Body of pancreas (tissue), 4 donors: Measurements from ENCODE around the gene HOXD3. TPM values are rescaled to one million over a fixed set of nuclear protein-coding genes. Genes with fewer than 3 reads are reported as not detected.

Experiments
- ATAC-seq: fragments of 150-250 bp; one replicate; pipeline ENCODE4 v1.9.1; 2016
- DNase-seq, 4 donors: peaks; one replicate each; pipeline ENCODE4 v3.0.0-alpha.2; 2019
- H3K27ac ChIP-seq, 4 donors: fragments of 200-600 bp; sonication (generic); 1 replicate in 3 of 4; 2 replicates in 1 of 4; pipeline versions ENCODE4 v1.5.1 to v1.6.1; 2016 to 2019; ENCODE audit warnings: mild to moderate bottlenecking in 1 of 4, mixed read lengths in 1 of 4, moderate library complexity in 1 of 4
- H3K27me3 ChIP-seq, 2 donors: fragments of 200-600 bp; sonication (generic); one replicate each; pipeline ENCODE4 v1.6.0; 2016; ENCODE audit warnings: mild to moderate bottlenecking in 1 of 2
- H3K36me3 ChIP-seq, 2 donors: fragments of 200-600 bp; sonication (generic); replicated peaks in 1 of 2; 2 replicates each; pipeline ENCODE4 v1.5.1; 2016; ENCODE audit warnings: low read depth in 2 of 2; ENCODE audit not compliant: insufficient read depth in 1 of 2
- H3K4me1 ChIP-seq: fragments of 200-600 bp; sonication (generic); one replicate; pipeline ENCODE4 v1.6.0; 2016
- H3K4me3 ChIP-seq, 2 donors: fragments of 200-600 bp; sonication (generic); 1 replicate in 1 of 2; 2 replicates in 1 of 2; pipeline ENCODE4 v1.5.1; 2016 to 2019
- H3K9me3 ChIP-seq, 3 donors: fragments of 200-600 bp; sonication (generic); 1 replicate in 2 of 3; 2 replicates in 1 of 3; pipeline ENCODE4 v1.5.1; 2016
- CTCF ChIP-seq, 7 experiments: fragments of 450-650 bp in 4 of 7; fragments of 200-600 bp in 3 of 7; sonication (generic) in 3 of 7; IDR thresholded peaks; one replicate each; pipeline ENCODE4 v1.5.1; 2016 to 2019; ENCODE audit warnings: antibody characterized with exemption in 7 of 7
- POLR2A ChIP-seq, 3 donors: fragments of 450-650 bp; IDR thresholded peaks; one replicate each; pipeline ENCODE4 v1.6.1; 2016; ENCODE audit warnings: antibody characterized with exemption in 3 of 3, mild to moderate bottlenecking in 2 of 3
- WGBS, 2 donors: methylation state at CpG; one replicate each; pipeline ENCODE4 v1.1.5; 2017; 5-methylcytosine and 5-hydroxymethylcytosine counted together
- intact Hi-C: fragments of 100-400 bp; cut with DNase I; formaldehyde crosslinking; loops from one replicate; pipeline ENCODE4 v1.15.1; 2023
- total RNA-seq, 2 donors: library from RNA; depleted of rRNA; stranded (reverse); fragments of >200 nt; gene quantifications; one replicate each; pipeline ENCODE4 v1.1.0, GENCODE V29; 2016

The HOXD3 gene
- total RNA-seq, 2 donors from 2014 or later: 0.26 TPM; not detected in 1

- no peak overlapping the region for H3K4me3 ChIP-seq
- DNase-seq: no peak
- H3K27me3 ChIP-seq: peaks cover 4 to 27% of the 10 kb centered on the region in 2 donors
- intact Hi-C loops: no loop called here
- H3K27ac ChIP-seq: no peak overlapping the region
- TF ChIP-seq POLR2A (IDR thresholded peaks at IDR 0.05): no peak
- TF ChIP-seq CTCF (IDR thresholded peaks at IDR 0.05): no peak
- ATAC-seq: no peak
- no peaks in the 10 kb centered on the region for H3K36me3 ChIP-seq
- peaks cover 34% of the 10 kb centered on the region for H3K4me1 ChIP-seq
- WGBS, 2 donors: 6 to 10% methylated on average over 28 of the region's 28 CpGs
- H3K9me3 ChIP-seq: no peaks in the 10 kb centered on the region
Measured at GRCh38 chr2:176189681-176190641, 32.9 kb downstream of the HOXD3 start.

- no peaks in the 10 kb centered on the region for H3K36me3 ChIP-seq
- peaks cover 4 to 27% of the 10 kb centered on the region in 2 donors for H3K27me3 ChIP-seq
- H3K4me3 ChIP-seq: no peak overlapping the region
- no peaks in the 10 kb centered on the region for H3K9me3 ChIP-seq
- intact Hi-C loops: no loop called here
- no peak for DNase-seq
- no peak for ATAC-seq
- no peak overlapping the region for H3K27ac ChIP-seq
- WGBS, 2 donors: 5 to 7% methylated on average over 1 of the region's 1 CpG
- no peak for TF ChIP-seq POLR2A (IDR thresholded peaks at IDR 0.05)
- no peak for TF ChIP-seq CTCF (IDR thresholded peaks at IDR 0.05)
- peaks cover 28% of the 10 kb centered on the region for H3K4me1 ChIP-seq
Measured at GRCh38 chr2:176192351-176192750, 35.2 kb downstream of the HOXD3 start.

- TF ChIP-seq CTCF (IDR thresholded peaks at IDR 0.05): no peak
- DNase-seq (no peak), ATAC-seq (no peak)
- intact Hi-C loops: no loop called here
- Histone ChIP-seq H3K9me3 (no peaks in the 10 kb centered on the region), H3K27ac (no peak overlapping the region), H3K4me1 (peaks cover 21% of the 10 kb centered on the region), H3K4me3 (no peak overlapping the region), H3K36me3 (no peaks in the 10 kb centered on the region), H3K27me3 (peaks cover 4 to 27% of the 10 kb centered on the region in 2 donors)
- 0 to 3% methylated on average over 1 of the region's 1 CpG for WGBS, 2 donors
Measured at GRCh38 chr2:176193048-176193447, 35.9 kb downstream of the HOXD3 start.

DNA sequence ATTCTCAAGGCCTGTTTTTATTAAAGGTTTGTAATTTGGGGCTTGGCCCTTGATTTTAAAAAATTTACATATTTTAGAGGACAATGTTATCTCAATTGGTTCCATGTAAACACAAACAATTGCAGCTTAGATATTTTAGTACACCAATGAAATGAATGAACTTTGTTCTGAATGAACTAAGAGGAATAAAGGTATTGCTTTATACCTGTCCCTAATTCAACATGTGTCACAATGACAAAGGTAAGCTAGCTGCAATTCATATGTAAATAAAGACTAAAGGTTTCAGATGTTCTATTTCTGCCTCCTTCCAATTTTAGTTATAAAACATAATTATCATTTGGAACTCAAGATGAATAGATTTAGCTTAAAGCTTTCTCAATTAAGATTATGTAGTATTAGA is 42.8 kb downstream of the HOXD3 start:
- TF ChIP-seq CTCF (IDR thresholded peaks at IDR 0.05): no peak
- TF ChIP-seq POLR2A (IDR thresholded peaks at IDR 0.05): no peak
- peaks cover 4% of the 10 kb centered on the region for H3K4me1 ChIP-seq
- no peak overlapping the region for H3K4me3 ChIP-seq
- no peaks in the 10 kb centered on the region for H3K9me3 ChIP-seq
- no peak overlapping the region for H3K27ac ChIP-seq
- no peak for ATAC-seq
- no peak for DNase-seq
- H3K36me3 ChIP-seq: no peaks in the 10 kb centered on the region
- intact Hi-C loops: no loop called here
- H3K27me3 ChIP-seq: no peaks in the 10 kb centered on the region

DNA sequence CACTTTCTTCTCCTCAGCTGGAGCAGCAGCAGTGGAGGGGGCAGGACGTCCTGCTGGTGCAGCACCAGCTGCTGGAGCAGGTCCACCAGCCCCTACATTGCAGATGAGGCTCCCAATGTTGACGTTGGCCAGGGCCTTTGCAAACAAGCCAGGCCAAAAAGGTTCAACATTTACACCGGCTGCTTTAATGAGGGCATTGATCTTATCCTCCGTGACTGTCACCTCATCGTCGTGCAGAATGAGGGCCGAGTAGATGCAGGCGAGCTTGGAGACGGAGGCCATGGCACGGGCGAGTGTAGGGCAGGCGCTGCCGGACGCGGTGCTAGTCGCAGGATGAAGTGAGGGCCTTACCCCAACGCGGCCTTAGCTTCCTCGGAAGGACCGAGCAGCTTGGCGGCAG is 43.9 kb downstream of the HOXD3 start:
- H3K27ac ChIP-seq: no peak overlapping the region
- 56 to 67% methylated on average over 19 to 21 of the region's 21 CpGs for WGBS, 2 donors
- no peaks in the 10 kb centered on the region for H3K9me3 ChIP-seq
- peaks cover 4% of the 10 kb centered on the region for H3K4me1 ChIP-seq
- no peak for DNase-seq
- no peaks in the 10 kb centered on the region for H3K36me3 ChIP-seq
- no peak overlapping the region for H3K4me3 ChIP-seq
- intact Hi-C loops: no loop called here
- TF ChIP-seq POLR2A (IDR thresholded peaks at IDR 0.05) (no peak), CTCF (IDR thresholded peaks at IDR 0.05) (no peak)
- no peak for ATAC-seq
- H3K27me3 ChIP-seq: no peaks in the 10 kb centered on the region
